Activated CD4-positive, alpha-beta T cell treated with anti-CD3 and anti-CD28 coated beads, Interleukin-2, amount 10 ng/mL, durations not matched to agents 7 days and 5 days (primary cell): Measurements from ENCODE around the gene COMMD1. TPM values are rescaled to one million over a fixed set of nuclear protein-coding genes. Genes with fewer than 3 reads are reported as not detected.

ENCODE experiments used
- CTCF ChIA-PET: fragments of 350-600 bp; sonication (Branson Sonifier 250); formaldehyde crosslinking; loops from one replicate; lab custom pipeline; 2021; ENCODE audit warnings: antibody characterized with exemption; lab: Charles Lee
- POLR2A ChIA-PET: fragments of 350-600 bp; sonication (Branson Sonifier 250); formaldehyde crosslinking; loops from one replicate; lab custom pipeline; 2021; ENCODE audit warnings: antibody characterized with exemption; lab: Charles Lee
- DNase-seq: peaks from one replicate; pipeline ENCODE4 v3.0.0-alpha.2; 2020
- H3K27ac Mint-ChIP-seq: one replicate; pipeline ENCODE4 v1.8.0; 2021; ENCODE audit warnings: mild to moderate bottlenecking, moderate library complexity, mixed read lengths
- H3K27me3 Mint-ChIP-seq: one replicate; pipeline ENCODE4 v1.8.0; 2021; ENCODE audit warnings: mixed read lengths
- H3K36me3 Mint-ChIP-seq: one replicate; pipeline ENCODE4 v1.8.0; 2021; ENCODE audit warnings: low read depth, mixed read lengths
- H3K4me1 Mint-ChIP-seq: one replicate; pipeline ENCODE4 v1.8.0; 2021; ENCODE audit warnings: mixed read lengths
- H3K4me3 Mint-ChIP-seq: one replicate; pipeline ENCODE4 v1.8.0; 2021; ENCODE audit warnings: mild to moderate bottlenecking, moderate library complexity, mixed read lengths
- H3K9me3 Mint-ChIP-seq: one replicate; pipeline ENCODE4 v1.8.0; 2021; ENCODE audit warnings: mixed read lengths
- total RNA-seq, 2 experiments: library from RNA; stranded (reverse); gene quantifications; one replicate each; pipeline ENCODE4 v1.2.3, GENCODE V29; 2021

Gene COMMD1
- total RNA-seq, 2 experiments from 2014 or later = 29.1 to 30.6 TPM

- no peak for DNase-seq
- Mint-ChIP-seq H3K27me3 (no peaks in the 10 kb centered on the region), H3K4me1 (no peaks in the 10 kb centered on the region)
These were observed 184.2 kb downstream of the COMMD1 start for GRCh38 chr2:62089658-62090057.

GRCh38 chr2:62091471-62091870, 186.0 kb downstream of the COMMD1 start:
- DNase-seq = no peak
- H3K4me1 Mint-ChIP-seq = no peaks in the 10 kb centered on the region
- ChIA-PET CTCF (interaction anchor here (0.5 kb wide), 1 partner anchor 79 kb away, joined by 4 read pairs; no protein-coding TSS in a partner anchor), POLR2A (no interaction called here)
- no peak overlapping the region for H3K27ac Mint-ChIP-seq
- H3K4me3 Mint-ChIP-seq = no peak overlapping the region
- no peaks in the 10 kb centered on the region for H3K9me3 Mint-ChIP-seq
- no peaks in the 10 kb centered on the region for H3K27me3 Mint-ChIP-seq
- no peaks in the 10 kb centered on the region for H3K36me3 Mint-ChIP-seq

More at GRCh38 chr2:62089658-62090057, 184.2 kb downstream of the COMMD1 start:
- Mint-ChIP-seq H3K36me3 (no peaks in the 10 kb centered on the region), H3K9me3 (no peaks in the 10 kb centered on the region), H3K27ac (no peak overlapping the region), H3K4me3 (no peak overlapping the region)
- CTCF ChIA-PET = interaction anchor here (0.6 to 1.2 kb wide), 2 partner anchors 38 to 107 kb away, joined by 3 read pairs; no protein-coding TSS in a partner anchor
- POLR2A ChIA-PET = no interaction called here

- ChIA-PET CTCF (no interaction called here), POLR2A (no interaction called here)
- Mint-ChIP-seq H3K9me3 (no peaks in the 10 kb centered on the region), H3K4me1 (no peaks in the 10 kb centered on the region), H3K27ac (no peak overlapping the region), H3K36me3 (no peaks in the 10 kb centered on the region), H3K27me3 (no peaks in the 10 kb centered on the region), H3K4me3 (no peak overlapping the region)
- DNase-seq = no peak
These were observed 193.6 kb downstream of the COMMD1 start for GRCh38 chr2:62099050-62099449.

GRCh38 chr2:62099523-62100175, 194.2 kb downstream of the COMMD1 start:
- CTCF ChIA-PET = no interaction called here
- DNase-seq = no peak
- no peaks in the 10 kb centered on the region for H3K36me3 Mint-ChIP-seq
- POLR2A ChIA-PET = interaction anchor here (0.6 kb wide), 1 partner anchor 200 kb away, joined by 3 read pairs; no protein-coding TSS in a partner anchor
- H3K27ac Mint-ChIP-seq = no peak overlapping the region
- H3K9me3 Mint-ChIP-seq = no peaks in the 10 kb centered on the region
- H3K4me3 Mint-ChIP-seq = no peak overlapping the region
- H3K4me1 Mint-ChIP-seq = no peaks in the 10 kb centered on the region
- H3K27me3 Mint-ChIP-seq = no peaks in the 10 kb centered on the region

- ChIA-PET POLR2A (no interaction called here), CTCF (interaction anchor here (0.5 kb wide), 1 partner anchor 313 kb away, joined by 3 read pairs; no protein-coding TSS in a partner anchor)
- Mint-ChIP-seq H3K4me1 (no peaks in the 10 kb centered on the region), H3K9me3 (no peaks in the 10 kb centered on the region), H3K27me3 (no peaks in the 10 kb centered on the region), H3K36me3 (no peaks in the 10 kb centered on the region), H3K27ac (no peak overlapping the region), H3K4me3 (no peak overlapping the region)
- no peak for DNase-seq
These were observed 196.4 kb downstream of the COMMD1 start for GRCh38 chr2:62101886-62102285.

GRCh38 chr2:62102402-62102920, 197.0 kb downstream of the COMMD1 start:
- ChIA-PET POLR2A (no interaction called here), CTCF (no interaction called here)
- no peak for DNase-seq
- Mint-ChIP-seq H3K4me1 (no peaks in the 10 kb centered on the region), H3K36me3 (no peaks in the 10 kb centered on the region), H3K9me3 (no peaks in the 10 kb centered on the region), H3K27ac (no peak overlapping the region), H3K27me3 (no peaks in the 10 kb centered on the region), H3K4me3 (no peak overlapping the region)

GRCh38 chr2:62109554-62109953, 204.1 kb downstream of the COMMD1 start:
- no peak overlapping the region for H3K27ac Mint-ChIP-seq
- no peak overlapping the region for H3K4me3 Mint-ChIP-seq
- CTCF ChIA-PET = no interaction called here
- no peaks in the 10 kb centered on the region for H3K36me3 Mint-ChIP-seq
- no peaks in the 10 kb centered on the region for H3K27me3 Mint-ChIP-seq
- DNase-seq = no peak
- POLR2A ChIA-PET = no interaction called here
- no peaks in the 10 kb centered on the region for H3K9me3 Mint-ChIP-seq
- no peaks in the 10 kb centered on the region for H3K4me1 Mint-ChIP-seq

GRCh38 chr2:62110415-62111025, 205.0 kb downstream of the COMMD1 start:
- ChIA-PET POLR2A (no interaction called here), CTCF (no interaction called here)
- DNase-seq = no peak
- no peaks in the 10 kb centered on the region for H3K9me3 Mint-ChIP-seq
- peaks cover under 1% of the 10 kb centered on the region for H3K4me1 Mint-ChIP-seq
- no peak overlapping the region for H3K4me3 Mint-ChIP-seq
- H3K27me3 Mint-ChIP-seq = no peaks in the 10 kb centered on the region
- H3K27ac Mint-ChIP-seq = no peak overlapping the region
- H3K36me3 Mint-ChIP-seq = no peaks in the 10 kb centered on the region

- peaks cover 1% of the 10 kb centered on the region for H3K4me1 Mint-ChIP-seq
- CTCF ChIA-PET = no interaction called here
- no peaks in the 10 kb centered on the region for H3K36me3 Mint-ChIP-seq
- H3K4me3 Mint-ChIP-seq = no peak overlapping the region
- no peaks in the 10 kb centered on the region for H3K9me3 Mint-ChIP-seq
- POLR2A ChIA-PET = no interaction called here
- no peak for DNase-seq
- no peaks in the 10 kb centered on the region for H3K27me3 Mint-ChIP-seq
- no peak overlapping the region for H3K27ac Mint-ChIP-seq
These were observed 206.7 kb downstream of the COMMD1 start for GRCh38 chr2:62112179-62112578.

- POLR2A ChIA-PET = no interaction called here
- Mint-ChIP-seq H3K27ac (no peak overlapping the region), H3K4me1 (peaks cover 1% of the 10 kb centered on the region), H3K9me3 (no peaks in the 10 kb centered on the region), H3K27me3 (no peaks in the 10 kb centered on the region), H3K36me3 (no peaks in the 10 kb centered on the region), H3K4me3 (no peak overlapping the region)
- DNase-seq = no peak
- CTCF ChIA-PET = no interaction called here
These were observed 209.1 kb downstream of the COMMD1 start for GRCh38 chr2:62114564-62114963.

GRCh38 chr2:62116983-62117382, 211.5 kb downstream of the COMMD1 start:
- Mint-ChIP-seq H3K4me3 (no peak overlapping the region), H3K4me1 (peaks cover 1% of the 10 kb centered on the region), H3K27me3 (no peaks in the 10 kb centered on the region), H3K36me3 (no peaks in the 10 kb centered on the region), H3K27ac (no peak overlapping the region), H3K9me3 (no peaks in the 10 kb centered on the region)
- ChIA-PET POLR2A (no interaction called here), CTCF (interaction anchor here (0.7 kb wide), 1 partner anchor 14 kb away, joined by 3 read pairs; no protein-coding TSS in a partner anchor)
- DNase-seq = no peak

GRCh38 chr2:62118160-62118559, 212.7 kb downstream of the COMMD1 start:
- Mint-ChIP-seq H3K4me1 (peaks cover 1% of the 10 kb centered on the region), H3K9me3 (no peaks in the 10 kb centered on the region), H3K27ac (no peak overlapping the region), H3K4me3 (no peak overlapping the region), H3K27me3 (no peaks in the 10 kb centered on the region), H3K36me3 (no peaks in the 10 kb centered on the region)
- no peak for DNase-seq
- ChIA-PET CTCF (no interaction called here), POLR2A (no interaction called here)

GRCh38 chr2:62119311-62119974, 214.0 kb downstream of the COMMD1 start:
- DNase-seq = no peak
- ChIA-PET POLR2A (no interaction called here), CTCF (no interaction called here)
- Mint-ChIP-seq H3K36me3 (no peaks in the 10 kb centered on the region), H3K9me3 (no peaks in the 10 kb centered on the region), H3K27ac (no peak overlapping the region), H3K27me3 (no peaks in the 10 kb centered on the region), H3K4me1 (peaks cover 1% of the 10 kb centered on the region), H3K4me3 (no peak overlapping the region)
